ENCODE results near the gene PARD3B. TPM values are rescaled to one million over a fixed set of nuclear protein-coding genes. Genes with fewer than 3 reads are reported as not detected.

Gene PARD3B
- total RNA-seq, 1 donor from 2014 or later = 18.4 TPM

DNA sequence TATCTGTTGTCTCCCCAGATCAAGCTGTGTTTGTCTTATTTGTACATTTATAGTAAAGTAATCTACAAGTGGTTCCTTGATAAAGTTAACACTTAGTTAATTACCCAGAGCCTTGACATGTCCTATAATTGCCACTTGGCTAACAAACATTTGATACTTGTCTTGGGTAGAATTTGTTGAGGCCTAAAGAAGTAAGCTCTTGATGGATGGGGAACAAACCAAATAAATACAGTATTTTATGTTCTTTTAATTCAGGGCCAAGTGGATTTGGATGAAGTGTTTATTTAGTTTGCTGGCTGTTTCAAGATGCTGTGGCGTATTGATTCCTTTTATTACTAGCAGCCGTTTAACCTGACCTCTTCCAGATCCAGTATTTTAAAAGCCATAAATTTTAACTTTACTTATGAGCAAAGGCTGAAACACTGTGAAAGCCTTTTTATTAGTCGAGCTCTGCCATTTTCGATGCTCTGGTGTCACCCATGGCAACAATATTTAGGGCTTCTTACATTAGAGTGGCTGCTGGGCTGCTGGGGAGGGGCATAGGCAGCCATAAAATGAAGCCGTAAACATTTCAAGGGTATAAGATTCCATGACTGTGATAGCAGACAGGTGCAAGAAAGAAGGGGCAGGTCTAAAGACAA lies 735.4 kb downstream of the PARD3B start:
- TF ChIP-seq, protein P1, sequence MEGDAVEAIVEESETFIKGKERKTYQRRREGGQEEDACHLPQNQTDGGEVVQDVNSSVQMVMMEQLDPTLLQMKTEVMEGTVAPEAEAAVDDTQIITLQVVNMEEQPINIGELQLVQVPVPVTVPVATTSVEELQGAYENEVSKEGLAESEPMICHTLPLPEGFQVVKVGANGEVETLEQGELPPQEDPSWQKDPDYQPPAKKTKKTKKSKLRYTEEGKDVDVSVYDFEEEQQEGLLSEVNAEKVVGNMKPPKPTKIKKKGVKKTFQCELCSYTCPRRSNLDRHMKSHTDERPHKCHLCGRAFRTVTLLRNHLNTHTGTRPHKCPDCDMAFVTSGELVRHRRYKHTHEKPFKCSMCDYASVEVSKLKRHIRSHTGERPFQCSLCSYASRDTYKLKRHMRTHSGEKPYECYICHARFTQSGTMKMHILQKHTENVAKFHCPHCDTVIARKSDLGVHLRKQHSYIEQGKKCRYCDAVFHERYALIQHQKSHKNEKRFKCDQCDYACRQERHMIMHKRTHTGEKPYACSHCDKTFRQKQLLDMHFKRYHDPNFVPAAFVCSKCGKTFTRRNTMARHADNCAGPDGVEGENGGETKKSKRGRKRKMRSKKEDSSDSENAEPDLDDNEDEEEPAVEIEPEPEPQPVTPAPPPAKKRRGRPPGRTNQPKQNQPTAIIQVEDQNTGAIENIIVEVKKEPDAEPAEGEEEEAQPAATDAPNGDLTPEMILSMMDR (conservative IDR thresholded peaks at IDR 0.05) = no peak
- Mint-ChIP-seq H3K9me3 (no peaks in the 10 kb centered on the region), H3K27me3 (ENCODE audit: low read depth) (no peaks in the 10 kb centered on the region), H3K27ac (ENCODE audit: unreplicated experiment) (no peak overlapping the region), H3K36me3 (ENCODE audit: low read depth) (no peaks in the 10 kb centered on the region), H3K4me3 (peak overlapping the region; percentile 20), H3K4me1 (peaks cover 37% of the 10 kb centered on the region)
- no peak for DNase-seq (ENCODE audit: low read depth, low spot score)

DNA sequence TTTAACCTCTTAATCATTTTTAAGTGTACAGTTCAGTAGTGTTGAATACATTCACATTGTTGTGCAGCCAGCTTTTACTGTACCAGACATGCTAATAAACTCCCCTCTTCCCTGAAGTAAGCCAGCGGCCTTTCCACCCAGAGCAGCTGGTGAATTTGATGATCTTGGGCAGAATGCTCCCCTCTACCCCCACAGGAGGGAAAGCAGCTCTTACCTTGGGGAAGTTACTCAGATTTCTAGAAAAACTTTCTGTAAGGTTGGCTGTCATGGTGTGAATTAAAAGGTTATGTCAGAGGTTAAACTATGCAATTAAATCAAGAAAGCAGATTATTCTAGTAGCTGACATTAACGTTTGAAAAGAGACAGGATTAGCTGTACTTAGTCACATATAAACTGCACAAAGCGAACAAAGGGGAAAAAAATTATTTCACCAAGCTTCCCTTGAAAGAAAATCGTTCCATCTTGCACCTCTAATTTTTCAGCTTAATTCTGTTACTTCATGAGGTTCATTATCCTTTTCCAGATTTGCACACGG lies 738.5 kb downstream of the PARD3B start:
- H3K4me3 Mint-ChIP-seq = no peak overlapping the region
- H3K9me3 Mint-ChIP-seq = no peaks in the 10 kb centered on the region
- DNase-seq (ENCODE audit: low read depth, low spot score) = no peak
- no peaks in the 10 kb centered on the region for H3K27me3 Mint-ChIP-seq (ENCODE audit: low read depth)
- no peaks in the 10 kb centered on the region for H3K36me3 Mint-ChIP-seq (ENCODE audit: low read depth)
- TF ChIP-seq, protein P1 (conservative IDR thresholded peaks at IDR 0.05) = no peak
- H3K4me1 Mint-ChIP-seq = peaks cover 25% of the 10 kb centered on the region
- peak overlapping the region; percentile 47 for H3K27ac Mint-ChIP-seq (ENCODE audit: unreplicated experiment)

DNA sequence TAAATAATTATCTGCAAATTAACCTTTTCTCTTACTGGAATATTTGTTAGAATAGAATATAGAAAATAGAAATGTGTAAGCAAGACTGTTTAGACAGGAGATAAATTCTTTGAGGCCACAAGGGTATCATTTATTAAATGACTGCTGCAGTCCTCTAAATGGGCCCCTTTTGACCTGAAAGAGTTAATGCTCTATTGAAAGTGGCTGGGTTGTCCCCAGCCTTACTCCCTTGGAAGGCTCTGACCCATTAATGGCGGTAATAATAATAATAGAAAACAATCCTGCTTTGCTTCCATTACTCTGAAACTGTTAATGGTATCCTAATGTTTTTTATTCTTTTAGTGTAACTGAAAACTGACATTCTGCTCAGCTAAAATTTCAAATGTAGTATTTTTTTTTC lies 739.1 kb downstream of the PARD3B start:
- Mint-ChIP-seq H3K27ac (ENCODE audit: unreplicated experiment) (no peak overlapping the region), H3K9me3 (no peaks in the 10 kb centered on the region), H3K27me3 (ENCODE audit: low read depth) (no peaks in the 10 kb centered on the region), H3K36me3 (ENCODE audit: low read depth) (no peaks in the 10 kb centered on the region), H3K4me3 (no peak overlapping the region), H3K4me1 (peaks cover 25% of the 10 kb centered on the region)
- TF ChIP-seq, protein P1 (conservative IDR thresholded peaks at IDR 0.05) = no peak
- no peak for DNase-seq (ENCODE audit: low read depth, low spot score)

DNA sequence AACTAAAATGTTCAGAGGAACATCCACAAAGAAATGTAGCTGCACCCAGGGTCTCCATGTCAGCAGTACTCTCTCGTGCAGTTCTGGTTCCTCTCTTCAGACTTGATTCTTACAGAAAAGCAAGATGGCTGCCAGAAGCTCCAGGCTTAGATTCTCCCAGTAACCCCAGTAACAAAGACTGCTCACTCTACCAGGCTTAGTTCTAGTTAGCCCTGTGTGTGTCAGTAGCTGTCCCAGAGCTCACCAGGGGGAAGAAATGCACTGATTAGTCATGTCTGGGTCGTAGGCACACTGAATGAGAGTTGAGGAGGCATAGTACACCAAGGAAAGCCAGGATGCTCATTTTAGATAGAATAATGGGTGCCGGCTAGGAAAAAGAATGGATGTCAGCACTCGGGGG lies 742.0 kb downstream of the PARD3B start:
- Mint-ChIP-seq H3K4me3 (no peak overlapping the region), H3K4me1 (peaks cover 13% of the 10 kb centered on the region), H3K27ac (ENCODE audit: unreplicated experiment) (peak overlapping the region; percentile 73)

DNA sequence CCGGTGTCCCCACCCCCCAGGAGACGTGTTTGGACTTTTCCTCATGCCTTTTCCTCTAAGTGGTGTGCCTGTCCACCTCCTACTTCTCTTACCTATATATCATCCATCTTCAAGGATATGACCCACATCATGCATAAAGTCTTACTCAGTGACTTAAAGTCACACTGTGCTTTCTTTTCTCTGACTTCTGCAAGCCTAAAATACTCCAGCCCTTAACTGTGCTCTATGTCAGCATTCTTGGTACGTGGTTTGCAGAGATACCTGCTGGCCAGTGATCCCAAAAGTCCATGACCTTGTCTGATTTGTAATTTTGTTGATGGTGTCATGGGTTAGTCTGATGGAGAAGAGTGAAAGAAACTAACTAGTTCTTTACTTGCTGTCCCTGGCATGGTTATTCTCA lies 743.4 kb downstream of the PARD3B start:
- TF ChIP-seq, protein P1 (conservative IDR thresholded peaks at IDR 0.05) = no peak
- H3K4me1 Mint-ChIP-seq = peaks cover 10% of the 10 kb centered on the region
- H3K27ac Mint-ChIP-seq (ENCODE audit: unreplicated experiment) = no peak overlapping the region
- H3K36me3 Mint-ChIP-seq (ENCODE audit: low read depth) = peaks cover 5% of the 10 kb centered on the region
- H3K9me3 Mint-ChIP-seq = peaks cover 5% of the 10 kb centered on the region
- H3K4me3 Mint-ChIP-seq = no peak overlapping the region
- DNase-seq (ENCODE audit: low read depth, low spot score) = no peak
- H3K27me3 Mint-ChIP-seq (ENCODE audit: low read depth) = no peaks in the 10 kb centered on the region

More for the DNA sequence above, 742.0 kb downstream of the PARD3B start:
- no peak for DNase-seq (ENCODE audit: low read depth, low spot score)
- TF ChIP-seq, protein P1 (conservative IDR thresholded peaks at IDR 0.05) = no peak
- peaks cover 5% of the 10 kb centered on the region for H3K9me3 Mint-ChIP-seq
- no peaks in the 10 kb centered on the region for H3K27me3 Mint-ChIP-seq (ENCODE audit: low read depth)
- peaks cover 5% of the 10 kb centered on the region for H3K36me3 Mint-ChIP-seq (ENCODE audit: low read depth)

All from neural crest cell (in vitro differentiated cells).